Neural progenitor cell (in vitro differentiated cells): ENCODE measurements around the gene TRPC5OS. TPM values are rescaled to one million over a fixed set of nuclear protein-coding genes. Genes with fewer than 3 reads are reported as not detected.

Source experiments
- DNase-seq: peaks from one replicate; pipeline ENCODE4 v3.0.0-alpha.2; 2016; ENCODE audit warnings: low spot score
- H2AFZ ChIP-seq: fragments of 200-600 bp; sonication (generic); replicated peaks from 2 replicates; pipeline ENCODE4 v1.6.1; 2016; ENCODE audit warnings: antibody characterized with exemption
- H3F3A ChIP-seq: fragments of 200-600 bp; sonication (generic); 2 replicates; pipeline ENCODE4 v1.6.1; 2016; ENCODE audit warnings: antibody characterized with exemption, low read depth
- H3K27ac ChIP-seq: fragments of 200-600 bp; sonication (generic); 2 replicates; pipeline ENCODE4 v1.5.1; 2016; ENCODE audit warnings: mild to moderate bottlenecking
- H3K27me3 ChIP-seq: fragments of 200-600 bp; sonication (generic); 2 replicates; pipeline ENCODE4 v1.6.1; 2016; ENCODE audit warnings: mild to moderate bottlenecking, moderate library complexity
- H3K36me3 ChIP-seq: fragments of 200-600 bp; sonication (generic); 2 replicates; pipeline ENCODE4 v1.5.1; 2016
- H3K4me1 ChIP-seq: fragments of 200-600 bp; sonication (generic); 2 replicates; pipeline ENCODE4 v1.6.1; 2016; ENCODE audit warnings: mixed run types
- H3K4me2 ChIP-seq: fragments of 200-600 bp; sonication (generic); 2 replicates; pipeline ENCODE4 v1.6.1; 2016
- H3K4me3 ChIP-seq: fragments of 200-600 bp; sonication (generic); 2 replicates; pipeline ENCODE4 v1.5.1; 2016
- H3K79me2 ChIP-seq: fragments of 200-600 bp; sonication (generic); 2 replicates; pipeline ENCODE4 v1.6.1; 2016; ENCODE audit warnings: low read depth
- H3K9ac ChIP-seq: fragments of 200-600 bp; sonication (generic); 2 replicates; pipeline ENCODE4 v1.6.1; 2016
- H3K9me3 ChIP-seq: fragments of 200-600 bp; sonication (generic); 2 replicates; pipeline ENCODE4 v1.5.1; 2016; ENCODE audit warnings: low read depth
- H4K20me1 ChIP-seq: fragments of 200-600 bp; sonication (generic); 2 replicates; pipeline ENCODE4 v1.6.1; 2016; ENCODE audit warnings: low read depth
- H3K27ac Mint-ChIP-seq: 3 replicates; pipeline ENCODE4 v1.8.0; 2021; ENCODE audit warnings: mixed read lengths
- H3K27me3 Mint-ChIP-seq: 2 replicates; pipeline ENCODE4 v1.8.0; 2022; ENCODE audit warnings: low read depth, mild to moderate bottlenecking, inconsistent platforms, moderate library complexity, mixed read lengths; ENCODE audit not compliant: insufficient read depth
- H3K36me3 Mint-ChIP-seq: 3 replicates; pipeline ENCODE4 v1.8.0; 2021; ENCODE audit warnings: mixed read lengths
- H3K4me1 Mint-ChIP-seq: 3 replicates; pipeline ENCODE4 v1.8.0; 2021; ENCODE audit warnings: mixed read lengths
- H3K4me3 Mint-ChIP-seq: 3 replicates; pipeline ENCODE4 v1.8.0; 2021; ENCODE audit warnings: mild to moderate bottlenecking, moderate library complexity, mixed read lengths
- H3K9me3 Mint-ChIP-seq: 3 replicates; pipeline ENCODE4 v1.8.0; 2020; ENCODE audit warnings: mixed read lengths
- EZH2 ChIP-seq: fragments of 200-600 bp; sonication (generic); IDR thresholded peaks from 2 replicates; pipeline ENCODE4 v1.6.1; 2017; ENCODE audit warnings: antibody characterized with exemption, mild to moderate bottlenecking, moderate library complexity
- EZH2phosphoT487 ChIP-seq: fragments of 200-600 bp; sonication (generic); IDR thresholded peaks from 2 replicates; pipeline ENCODE4 v1.6.1; 2017; ENCODE audit warnings: antibody characterized with exemption
- total RNA-seq: library from RNA; depleted of rRNA; stranded (reverse); fragments of >200 nt; gene quantifications from 2 replicates; pipeline ENCODE4 v1.2.3, GENCODE V29; 2015; ENCODE audit warnings: low replicate concordance
- TF ChIP-seq, protein P1 (sequence below): fragments of 200-600 bp; sonication (generic); IDR thresholded peaks from 2 replicates; pipeline ENCODE4 v1.5.1; 2017; ENCODE audit warnings: antibody characterized with exemption, mild to moderate bottlenecking

The TRPC5OS gene
- total RNA-seq, 1 donor from 2014 or later: not detected

DNA sequence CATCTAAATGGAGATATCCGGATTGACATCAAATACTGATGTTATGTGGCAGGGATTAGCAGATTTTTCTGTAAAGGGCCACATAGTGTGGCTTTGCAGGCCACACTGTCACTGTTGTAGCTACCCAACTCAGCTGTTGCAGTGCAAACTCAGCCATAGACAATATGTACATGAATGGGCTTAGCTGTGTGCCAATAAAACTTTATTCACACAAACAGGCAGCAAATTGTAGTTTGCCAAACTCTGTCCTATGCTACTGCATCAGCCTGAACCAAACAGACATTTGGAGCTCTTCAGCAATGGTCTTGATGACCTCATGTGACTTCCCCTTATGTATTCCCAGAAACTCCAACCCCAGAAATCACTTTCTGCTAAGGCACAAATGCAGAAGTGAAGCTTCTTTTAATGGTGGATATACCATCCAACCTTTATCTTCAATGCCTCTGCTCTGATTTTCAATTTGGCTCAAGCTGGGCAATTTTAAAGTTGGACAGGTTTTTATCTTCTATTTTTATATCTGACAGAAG lies 18.4 kb upstream of the TRPC5OS start:
- TF ChIP-seq, protein P1, sequence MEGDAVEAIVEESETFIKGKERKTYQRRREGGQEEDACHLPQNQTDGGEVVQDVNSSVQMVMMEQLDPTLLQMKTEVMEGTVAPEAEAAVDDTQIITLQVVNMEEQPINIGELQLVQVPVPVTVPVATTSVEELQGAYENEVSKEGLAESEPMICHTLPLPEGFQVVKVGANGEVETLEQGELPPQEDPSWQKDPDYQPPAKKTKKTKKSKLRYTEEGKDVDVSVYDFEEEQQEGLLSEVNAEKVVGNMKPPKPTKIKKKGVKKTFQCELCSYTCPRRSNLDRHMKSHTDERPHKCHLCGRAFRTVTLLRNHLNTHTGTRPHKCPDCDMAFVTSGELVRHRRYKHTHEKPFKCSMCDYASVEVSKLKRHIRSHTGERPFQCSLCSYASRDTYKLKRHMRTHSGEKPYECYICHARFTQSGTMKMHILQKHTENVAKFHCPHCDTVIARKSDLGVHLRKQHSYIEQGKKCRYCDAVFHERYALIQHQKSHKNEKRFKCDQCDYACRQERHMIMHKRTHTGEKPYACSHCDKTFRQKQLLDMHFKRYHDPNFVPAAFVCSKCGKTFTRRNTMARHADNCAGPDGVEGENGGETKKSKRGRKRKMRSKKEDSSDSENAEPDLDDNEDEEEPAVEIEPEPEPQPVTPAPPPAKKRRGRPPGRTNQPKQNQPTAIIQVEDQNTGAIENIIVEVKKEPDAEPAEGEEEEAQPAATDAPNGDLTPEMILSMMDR: no peak
- no peak for TF ChIP-seq EZH2phosphoT487
- no peak for TF ChIP-seq EZH2
- Histone ChIP-seq H2AFZ (no peak overlapping the region), H3F3A (no peaks in the 10 kb centered on the region), H3K36me3 (peaks cover 3% of the 10 kb centered on the region), H3K9me3 (no peaks in the 10 kb centered on the region), H3K4me2 (no peak overlapping the region), H3K79me2 (no peaks in the 10 kb centered on the region), H3K9ac (no peak overlapping the region), H3K27ac (no peak overlapping the region), H3K4me1 (peaks cover 11% of the 10 kb centered on the region), H3K4me3 (no peak overlapping the region), H4K20me1 (no peaks in the 10 kb centered on the region), H3K27me3 (no peaks in the 10 kb centered on the region)
- H3K36me3 Mint-ChIP-seq: no peaks in the 10 kb centered on the region
- H3K27me3 Mint-ChIP-seq: no peaks in the 10 kb centered on the region
- no peaks in the 10 kb centered on the region for H3K4me1 Mint-ChIP-seq
- no peaks in the 10 kb centered on the region for H3K9me3 Mint-ChIP-seq
- H3K27ac Mint-ChIP-seq: no peak overlapping the region
- no peak overlapping the region for H3K4me3 Mint-ChIP-seq
- no peak for DNase-seq

GRCh38 chrX:111861605-111862004 lies 14.4 kb upstream of the TRPC5OS start:
- no peak overlapping the region for H3K27ac Mint-ChIP-seq
- Histone ChIP-seq H3K9me3 (no peaks in the 10 kb centered on the region), H3K79me2 (no peaks in the 10 kb centered on the region), H3K4me2 (no peak overlapping the region), H3K4me3 (no peak overlapping the region), H4K20me1 (no peaks in the 10 kb centered on the region), H3K36me3 (peaks cover 3% of the 10 kb centered on the region), H3K4me1 (peaks cover 18% of the 10 kb centered on the region), H2AFZ (no peak overlapping the region), H3K9ac (no peak overlapping the region), H3F3A (peaks cover 10% of the 10 kb centered on the region), H3K27me3 (no peaks in the 10 kb centered on the region), H3K27ac (no peak overlapping the region)
- no peaks in the 10 kb centered on the region for H3K9me3 Mint-ChIP-seq
- H3K27me3 Mint-ChIP-seq: peaks cover 2% of the 10 kb centered on the region
- H3K36me3 Mint-ChIP-seq: no peaks in the 10 kb centered on the region
- no peak overlapping the region for H3K4me3 Mint-ChIP-seq
- no peak for DNase-seq
- peaks cover 5% of the 10 kb centered on the region for H3K4me1 Mint-ChIP-seq
- TF ChIP-seq, protein P1: no peak
- TF ChIP-seq EZH2 (no peak), EZH2phosphoT487 (no peak)

DNA sequence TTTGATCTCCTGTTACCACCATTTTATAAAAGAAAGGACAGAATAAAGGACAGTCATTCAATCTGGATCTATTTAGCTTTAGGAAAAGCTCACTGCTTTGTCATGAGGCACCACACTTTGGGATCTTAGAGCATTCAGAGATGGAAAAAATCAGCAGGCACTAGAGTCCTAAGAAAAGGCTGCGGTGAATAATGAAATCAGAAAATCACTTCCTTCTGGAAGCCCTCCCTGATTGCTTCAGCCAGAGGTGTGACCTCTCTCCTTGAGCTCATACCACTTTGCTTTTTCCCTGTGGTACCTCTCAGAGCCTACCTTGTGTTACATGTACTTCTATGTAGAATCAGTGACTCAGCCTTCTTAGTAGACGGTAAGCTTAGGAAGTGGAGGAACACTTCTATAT lies 8.7 kb upstream of the TRPC5OS start:
- H3K4me1 Mint-ChIP-seq: peaks cover 29% of the 10 kb centered on the region
- H3K4me3 Mint-ChIP-seq: no peak overlapping the region
- H3K27me3 Mint-ChIP-seq: peaks cover 12% of the 10 kb centered on the region
- DNase-seq: no peak
- Histone ChIP-seq H3K27ac (peak overlapping the region; percentile 88), H3K36me3 (no peaks in the 10 kb centered on the region), H3K27me3 (no peaks in the 10 kb centered on the region), H4K20me1 (no peaks in the 10 kb centered on the region), H3K79me2 (no peaks in the 10 kb centered on the region), H3K4me3 (no peak overlapping the region), H3K4me1 (peaks cover 44% of the 10 kb centered on the region), H2AFZ (no peak overlapping the region), H3K9me3 (no peaks in the 10 kb centered on the region), H3K4me2 (peak overlapping the region; percentile 22), H3F3A (peaks cover 45% of the 10 kb centered on the region), H3K9ac (no peak overlapping the region)
- TF ChIP-seq, protein P1: no peak
- no peak for TF ChIP-seq EZH2phosphoT487
- no peak for TF ChIP-seq EZH2
- no peaks in the 10 kb centered on the region for H3K36me3 Mint-ChIP-seq
- H3K9me3 Mint-ChIP-seq: no peaks in the 10 kb centered on the region
- H3K27ac Mint-ChIP-seq: no peak overlapping the region
